Urothelium cell line (cell line): ENCODE data around the gene SHF.
A peak's percentile ranks its signal among the peaks of the same experiment; 100 is the strongest.

Experiments used
- DNase-seq: peaks from one replicate; pipeline ENCODE4 v3.0.0; 2011; ENCODE audit warnings: low spot score, mixed read lengths
- FAIRE-seq: peaks from 2 replicates; lab custom pipeline; 2011; peaks lifted over from hg19 to GRCh38; lab: Jason Lieb, UNC

SHF gene

DNA sequence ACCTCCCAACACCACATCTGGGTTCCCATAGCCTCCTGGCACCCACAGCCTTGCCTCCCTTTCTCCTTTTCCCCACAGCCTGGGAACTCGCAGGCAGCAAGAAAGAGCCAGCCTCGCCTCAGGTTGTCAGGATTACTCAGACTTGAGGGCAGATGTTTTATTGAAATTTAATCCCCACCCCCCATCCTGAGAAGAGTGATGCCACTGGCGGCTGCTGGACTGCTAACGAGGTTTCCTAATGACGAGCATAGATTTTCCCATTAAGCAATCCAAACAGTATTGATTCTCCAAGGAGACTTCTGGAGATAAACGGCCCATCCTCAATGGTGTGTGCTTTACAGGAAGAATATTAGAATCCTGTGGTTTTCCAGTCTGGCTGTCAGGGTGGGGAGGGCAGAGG lies 13.7 kb downstream of the SHF start:
- DNase-seq (no peak), FAIRE-seq (no peak)

DNA sequence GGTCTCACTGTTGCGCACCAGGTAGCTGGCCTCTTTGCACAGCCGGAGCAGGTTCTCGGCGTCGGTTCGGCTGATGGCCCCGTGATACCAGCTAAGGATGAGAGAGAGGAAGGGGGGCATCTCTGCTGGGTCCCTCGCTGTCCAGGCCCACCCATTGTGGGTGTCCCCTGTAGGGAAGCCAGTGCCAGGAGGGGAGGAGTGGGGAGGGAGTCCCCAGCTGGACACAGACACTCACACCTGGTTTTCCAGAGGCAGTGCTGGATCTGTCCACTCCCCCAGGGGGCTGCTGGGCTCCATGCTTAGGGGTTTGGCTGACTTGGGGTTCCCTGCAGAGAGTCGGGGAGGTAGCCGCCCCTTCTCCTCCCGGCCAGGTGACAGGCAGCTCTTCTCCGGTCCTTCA lies 15.9 kb downstream of the SHF start:
- no peak for FAIRE-seq
- no peak for DNase-seq

DNA sequence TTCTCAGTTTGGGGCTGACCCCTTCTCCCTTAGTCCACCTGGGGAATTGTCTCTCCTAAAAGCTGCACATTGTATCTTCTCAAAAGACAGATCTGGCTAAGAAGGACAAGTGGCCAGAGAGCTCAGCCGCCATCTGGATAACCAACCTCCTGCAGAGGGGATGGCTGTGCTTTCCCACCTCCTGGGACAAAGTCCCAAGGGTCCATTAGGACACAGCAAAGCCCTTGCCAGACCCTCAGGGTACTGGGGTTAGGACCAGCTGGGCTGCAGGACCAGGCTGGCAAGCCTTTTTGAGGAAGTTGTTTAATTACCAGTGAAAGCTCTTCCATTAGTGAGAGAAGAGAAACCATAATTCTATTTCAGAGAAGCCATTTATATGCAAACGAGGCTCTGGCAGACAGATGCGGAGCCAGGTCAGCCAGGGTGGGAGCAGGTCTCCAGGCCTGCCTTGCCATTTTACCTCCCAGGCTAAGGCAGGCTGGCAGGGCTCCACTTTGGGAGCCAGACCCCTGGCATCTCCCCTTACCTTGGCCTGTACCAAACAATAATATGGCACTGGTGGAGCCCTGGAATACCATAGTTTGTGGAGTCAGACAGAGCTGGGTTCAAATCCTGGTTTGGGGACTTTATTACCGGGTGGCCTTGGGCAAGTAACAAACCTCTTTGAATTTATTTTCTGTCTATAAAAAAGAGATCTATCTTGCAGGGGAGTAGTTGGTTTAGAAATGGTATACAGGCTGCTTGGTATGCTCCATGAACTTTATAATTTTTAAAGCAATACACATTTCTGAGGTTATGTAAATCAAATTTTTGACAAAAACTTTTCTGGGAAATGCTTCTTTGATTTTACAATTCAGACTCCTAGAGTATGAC lies 17.9 kb downstream of the SHF start:
- FAIRE-seq, result no peak
- DNase-seq, result no peak

DNA sequence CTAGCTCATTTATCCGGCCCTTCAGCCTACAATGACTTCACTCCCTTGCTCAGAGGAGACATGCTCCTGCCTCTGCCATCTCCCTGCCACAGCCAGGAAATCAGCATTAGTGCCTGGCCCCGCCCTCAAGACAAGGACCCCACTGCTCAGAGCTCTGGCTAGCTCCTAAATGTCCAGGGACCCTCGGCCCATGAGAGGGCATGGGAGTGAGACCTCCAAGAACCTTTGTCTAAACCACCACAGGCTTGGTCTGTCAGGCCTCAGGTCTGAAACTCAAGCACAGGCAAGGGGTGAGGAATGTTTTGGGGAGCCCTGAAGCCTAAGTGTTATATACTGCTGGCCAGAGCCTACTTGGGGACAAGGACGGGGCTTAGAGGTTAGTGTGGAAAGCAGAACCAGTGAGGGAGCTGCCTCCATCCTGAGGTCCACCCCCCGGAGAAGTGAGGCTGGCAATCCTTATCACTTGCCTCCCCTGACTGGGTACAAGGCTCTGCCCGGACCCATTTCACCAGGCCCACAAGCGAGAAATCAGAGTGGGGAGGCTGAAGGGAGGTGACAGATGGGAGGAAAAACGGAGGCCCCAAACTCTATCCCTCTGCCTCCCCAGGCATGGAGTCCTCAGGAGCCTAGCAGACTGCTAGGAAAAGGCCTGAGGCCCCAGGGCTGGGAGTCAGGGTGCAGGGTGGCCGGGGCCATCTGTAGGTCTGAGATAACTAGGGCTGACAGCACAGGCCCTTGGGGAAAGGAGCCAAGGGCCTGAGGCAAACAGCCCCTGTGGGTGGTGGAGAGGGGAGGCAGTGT lies 18.8 kb downstream of the SHF start:
- DNase-seq (no peak), FAIRE-seq (no peak)

DNA sequence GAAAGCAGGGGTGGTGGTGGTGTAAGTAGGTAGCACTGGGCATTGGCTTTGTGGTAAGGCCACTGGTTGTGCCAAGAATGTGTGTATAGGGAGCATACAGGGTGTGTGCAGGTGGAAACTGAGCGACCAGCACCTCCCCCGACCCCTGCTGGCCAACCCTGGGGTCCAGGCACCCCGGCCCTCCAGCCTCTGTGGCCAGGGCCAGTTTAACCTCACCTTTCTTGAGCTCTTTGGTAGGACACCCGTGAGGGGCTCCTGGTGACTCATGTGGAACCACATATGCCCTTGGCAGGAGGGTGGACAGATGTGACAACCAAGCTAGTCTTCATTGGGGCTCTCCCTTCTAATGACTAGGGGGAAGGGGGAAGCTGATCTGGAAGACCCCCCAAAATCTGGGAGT lies 19.5 kb downstream of the SHF start:
- no peak for FAIRE-seq

DNA sequence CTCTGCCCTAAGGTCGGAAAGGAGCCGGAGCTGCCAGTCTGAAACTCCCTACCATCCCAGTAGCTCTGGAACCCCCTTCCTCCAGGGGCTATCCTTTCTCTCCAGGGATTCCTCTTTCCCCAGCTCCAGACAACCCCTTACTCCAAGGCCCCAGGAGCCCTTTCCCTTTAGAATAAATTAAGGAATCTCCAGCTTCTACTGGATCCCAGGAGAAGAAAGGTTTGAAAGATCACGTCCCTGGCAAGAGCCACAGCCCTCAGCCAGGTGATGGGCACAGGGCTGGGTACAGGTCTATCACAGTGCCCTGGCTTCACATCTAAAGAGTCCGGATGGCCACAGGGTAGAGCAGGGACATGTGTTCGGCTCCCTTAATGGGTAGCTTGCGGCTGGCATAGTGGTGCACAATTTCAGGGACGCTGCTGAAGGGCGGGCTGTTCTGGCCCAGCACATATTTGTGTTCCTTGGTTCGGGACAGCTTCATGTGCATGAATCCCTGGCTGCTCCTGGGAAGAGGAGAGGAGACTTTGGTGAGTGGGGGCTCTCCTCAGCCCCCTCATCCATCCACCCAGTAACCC lies 20.0 kb downstream of the SHF start:
- DNase-seq, result no peak
- no peak for FAIRE-seq

More for the DNA sequence above, 19.5 kb downstream of the SHF start:
- DNase-seq, result no peak

DNA sequence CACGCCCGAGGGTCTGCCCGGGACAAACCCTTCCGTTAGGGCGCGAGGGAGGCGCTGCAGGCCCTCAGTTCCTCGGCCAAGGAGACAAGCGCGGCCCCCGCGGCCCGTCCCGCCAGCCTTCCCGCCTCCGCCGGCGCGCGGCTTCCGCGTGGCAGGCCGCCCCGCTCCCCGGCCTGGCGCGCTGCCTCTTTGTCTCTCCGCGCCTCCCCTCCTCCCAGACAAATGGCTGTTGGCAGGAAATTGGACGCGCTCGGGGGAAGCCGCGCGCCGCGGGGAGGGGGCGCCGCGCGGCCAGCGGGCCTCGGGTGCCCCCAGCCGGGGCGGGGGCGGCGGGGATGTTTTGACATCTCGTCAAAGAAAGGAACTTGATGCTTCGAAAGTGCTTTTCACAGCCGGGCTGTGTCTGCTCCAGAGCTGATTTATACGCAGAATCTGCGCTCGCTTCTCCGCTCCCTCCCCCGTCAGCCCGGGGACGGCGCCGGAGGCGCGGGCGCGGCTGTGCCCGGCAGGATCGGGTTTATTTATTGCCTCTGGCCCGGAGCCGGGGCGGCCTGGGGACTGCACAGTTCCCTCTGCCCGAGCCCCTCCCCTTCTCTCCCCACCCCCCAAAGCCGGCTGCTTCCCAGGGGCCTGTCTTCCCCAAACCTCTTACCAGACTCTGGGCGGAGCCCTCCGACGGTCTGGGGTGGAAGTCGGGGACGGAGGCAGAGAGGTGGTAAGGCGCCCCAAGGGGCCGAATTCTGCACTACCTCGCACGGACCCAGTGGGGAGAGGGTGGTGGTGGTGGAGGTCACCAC lies 20.7 kb downstream of the SHF start:
- FAIRE-seq (no peak), DNase-seq (peak; percentile 87)

DNA sequence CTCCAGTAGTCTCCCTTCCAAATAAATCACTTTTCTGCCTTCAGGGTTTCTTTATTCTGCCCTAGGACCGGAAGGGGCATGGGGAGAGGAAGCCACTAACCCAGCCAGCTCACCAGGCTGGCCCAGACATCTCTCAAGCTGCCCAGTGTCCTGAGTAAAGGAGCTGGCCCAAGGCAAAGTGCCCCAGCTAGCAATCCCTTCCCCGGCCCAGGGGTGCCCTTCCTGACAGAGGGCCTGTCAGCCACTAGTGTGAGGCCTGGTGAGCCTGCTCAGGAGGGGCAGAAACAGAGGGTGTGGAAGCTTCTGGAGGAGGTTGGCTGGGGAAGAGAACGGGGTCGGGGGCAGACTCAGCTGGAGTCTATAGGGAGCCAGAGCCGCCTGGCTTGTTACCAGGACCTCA lies 22.2 kb downstream of the SHF start:
- DNase-seq (no peak), FAIRE-seq (no peak)

DNA sequence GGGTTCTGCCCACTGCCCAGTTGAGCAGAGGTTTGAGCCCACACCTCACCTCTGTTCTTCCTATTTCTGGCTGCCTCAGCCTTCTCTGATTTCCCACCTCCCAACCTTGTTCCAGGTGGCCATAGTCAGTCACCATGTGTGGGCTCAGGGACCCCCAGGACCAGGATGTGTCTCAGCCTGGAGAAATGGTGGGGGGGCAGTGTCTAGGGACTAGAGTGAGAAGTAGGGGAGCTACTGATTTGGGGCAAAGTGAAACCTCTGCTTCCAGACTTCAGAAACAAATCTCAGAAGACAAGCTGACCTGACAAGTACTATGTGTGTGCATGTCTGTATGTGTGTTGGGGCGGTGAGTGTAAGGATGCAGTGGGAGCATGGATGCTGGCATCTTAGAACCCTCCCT lies 22.9 kb downstream of the SHF start:
- DNase-seq (no peak), FAIRE-seq (no peak)

DNA sequence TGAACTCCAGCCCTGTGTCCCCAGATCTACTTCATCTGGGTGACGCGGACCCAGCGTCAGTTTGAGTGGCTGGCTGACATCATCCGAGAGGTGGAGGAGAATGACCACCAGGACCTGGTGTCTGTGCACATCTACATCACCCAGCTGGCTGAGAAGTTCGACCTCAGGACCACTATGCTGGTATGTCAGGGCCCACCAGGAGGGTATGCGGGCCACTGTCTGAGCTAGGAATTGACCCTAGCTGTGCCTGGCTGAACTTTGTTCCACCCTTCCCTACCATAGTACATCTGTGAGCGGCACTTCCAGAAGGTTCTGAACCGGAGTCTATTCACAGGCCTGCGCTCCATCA lies 24.3 kb downstream of the SHF start:
- FAIRE-seq, result no peak
- DNase-seq, result no peak

DNA sequence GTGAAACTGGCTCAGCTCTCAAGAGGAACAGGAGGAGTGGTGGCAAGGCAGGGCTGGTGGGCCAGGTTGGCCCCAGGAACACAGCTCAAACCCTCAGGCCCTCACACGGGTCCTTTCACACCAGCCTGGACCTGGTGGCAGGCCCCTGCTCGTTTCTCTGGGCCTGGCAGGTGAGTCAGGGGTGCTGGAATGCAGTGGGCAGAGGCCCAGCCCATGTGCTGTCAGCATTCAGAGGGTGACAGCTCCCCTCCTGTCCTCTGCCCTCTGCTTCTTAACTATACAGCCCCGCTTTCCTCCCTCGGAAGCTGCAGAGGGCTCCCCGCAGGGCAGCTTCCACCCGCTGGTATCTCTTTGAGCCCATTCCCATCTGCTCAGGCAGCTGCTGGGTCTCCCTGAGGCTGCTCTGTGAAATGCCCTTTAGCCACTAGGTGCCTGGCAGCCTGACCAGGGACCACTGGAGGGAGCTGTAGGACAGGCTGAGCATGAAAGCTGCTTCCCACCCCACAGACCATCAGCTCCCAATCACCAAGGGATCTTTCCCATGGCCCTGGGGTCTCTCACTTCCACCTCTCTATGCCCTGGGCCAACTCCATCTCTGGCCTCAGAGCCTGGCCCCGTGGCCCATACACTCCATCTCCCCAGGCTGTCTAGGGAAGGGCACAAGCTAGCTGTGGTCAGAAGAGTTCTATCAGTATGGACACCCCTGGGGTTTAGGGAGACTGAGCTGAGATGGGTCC lies 24.8 kb downstream of the SHF start:
- DNase-seq (peak; percentile 89), FAIRE-seq (no peak)

DNA sequence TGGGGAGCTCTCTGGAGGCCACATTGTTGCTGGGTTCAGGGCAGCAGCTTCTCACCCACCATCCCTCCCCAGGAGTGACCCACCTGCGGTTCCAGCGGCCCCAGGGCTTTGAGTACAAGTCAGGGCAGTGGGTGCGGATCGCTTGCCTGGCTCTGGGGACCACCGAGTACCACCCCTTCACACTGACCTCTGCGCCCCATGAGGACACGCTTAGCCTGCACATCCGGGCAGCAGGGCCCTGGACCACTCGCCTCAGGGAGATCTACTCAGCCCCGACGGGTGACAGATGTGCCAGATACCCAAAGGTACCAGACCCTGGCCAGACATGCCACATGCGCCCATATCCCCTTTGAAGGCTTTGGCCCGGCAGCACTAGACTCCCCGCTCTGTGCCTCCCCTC lies 26.1 kb downstream of the SHF start:
- FAIRE-seq (no peak), DNase-seq (no peak)

DNA sequence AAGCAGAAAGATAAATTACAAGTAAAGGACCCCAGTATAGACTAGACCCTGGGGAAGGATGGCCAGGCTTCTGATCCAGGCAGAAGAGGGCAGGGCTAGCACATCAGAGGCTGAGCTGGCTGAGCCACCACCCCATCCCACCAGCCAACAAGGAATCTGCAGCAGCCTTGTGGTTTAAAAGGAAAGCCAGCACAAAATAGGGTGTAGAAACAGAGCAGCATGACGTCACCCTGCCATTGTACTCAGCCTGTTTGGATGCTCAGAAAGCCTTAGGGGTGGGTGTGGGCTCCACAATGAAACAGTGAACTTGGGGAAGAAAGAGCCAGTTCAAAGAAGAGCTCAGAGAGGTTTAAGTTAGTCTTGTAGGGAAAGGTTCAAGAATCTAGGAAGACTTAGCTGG lies 29.8 kb downstream of the SHF start:
- FAIRE-seq (no peak), DNase-seq (peak; percentile 66)

DNA sequence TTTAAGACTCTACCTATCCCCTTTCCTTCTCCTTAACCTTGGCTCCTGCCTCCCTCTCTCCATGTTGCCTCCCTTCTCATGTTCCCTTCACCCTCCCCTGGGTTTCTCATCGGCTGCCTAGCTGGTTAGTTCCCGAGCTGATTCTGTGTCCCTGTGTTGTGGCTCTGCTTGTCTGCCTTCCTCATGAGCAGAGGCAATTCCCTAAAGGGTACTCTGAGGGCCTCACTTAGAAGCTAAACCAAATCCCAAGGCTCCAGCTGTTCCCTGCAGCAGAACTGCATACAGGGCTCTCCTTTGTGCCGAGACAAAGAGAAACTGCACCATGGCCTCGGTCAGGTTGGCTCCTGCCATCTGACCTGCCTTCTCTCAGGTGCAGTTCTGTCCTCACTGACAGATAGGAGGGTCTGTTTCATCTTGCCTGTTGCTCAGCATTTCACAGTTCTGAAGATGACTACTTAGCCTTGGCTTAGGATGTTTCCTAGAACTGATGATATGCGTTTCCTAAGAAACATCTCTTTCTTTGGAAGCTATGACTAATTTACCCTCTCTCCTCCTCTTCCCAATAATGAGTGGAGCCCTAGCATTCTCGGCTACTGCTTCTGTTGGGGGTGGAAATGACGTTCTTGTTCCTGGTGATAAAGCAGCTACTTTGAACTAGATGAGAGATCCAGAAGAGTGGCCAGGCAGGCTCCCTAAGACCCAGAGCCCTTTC lies 30.9 kb downstream of the SHF start:
- FAIRE-seq (no peak), DNase-seq (no peak)

DNA sequence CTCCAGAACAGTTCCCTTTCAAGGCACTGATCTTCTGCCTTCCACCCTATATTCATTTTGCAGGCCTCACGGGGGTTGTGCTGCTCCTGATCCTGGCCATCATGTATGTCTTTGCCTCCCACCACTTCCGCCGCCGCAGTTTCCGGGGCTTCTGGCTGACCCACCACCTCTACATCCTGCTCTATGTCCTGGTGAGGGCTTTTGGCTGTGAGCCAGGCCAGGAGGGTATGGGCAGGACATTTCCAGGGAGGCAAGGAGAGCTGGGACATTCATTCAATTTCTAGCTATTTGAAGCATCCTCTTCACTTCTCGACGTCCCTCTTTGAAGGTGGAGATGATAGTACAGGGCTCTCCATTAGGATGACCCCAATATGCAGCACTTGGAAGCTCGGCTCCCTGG lies 32.0 kb downstream of the SHF start:
- DNase-seq, result no peak
- no peak for FAIRE-seq

DNA sequence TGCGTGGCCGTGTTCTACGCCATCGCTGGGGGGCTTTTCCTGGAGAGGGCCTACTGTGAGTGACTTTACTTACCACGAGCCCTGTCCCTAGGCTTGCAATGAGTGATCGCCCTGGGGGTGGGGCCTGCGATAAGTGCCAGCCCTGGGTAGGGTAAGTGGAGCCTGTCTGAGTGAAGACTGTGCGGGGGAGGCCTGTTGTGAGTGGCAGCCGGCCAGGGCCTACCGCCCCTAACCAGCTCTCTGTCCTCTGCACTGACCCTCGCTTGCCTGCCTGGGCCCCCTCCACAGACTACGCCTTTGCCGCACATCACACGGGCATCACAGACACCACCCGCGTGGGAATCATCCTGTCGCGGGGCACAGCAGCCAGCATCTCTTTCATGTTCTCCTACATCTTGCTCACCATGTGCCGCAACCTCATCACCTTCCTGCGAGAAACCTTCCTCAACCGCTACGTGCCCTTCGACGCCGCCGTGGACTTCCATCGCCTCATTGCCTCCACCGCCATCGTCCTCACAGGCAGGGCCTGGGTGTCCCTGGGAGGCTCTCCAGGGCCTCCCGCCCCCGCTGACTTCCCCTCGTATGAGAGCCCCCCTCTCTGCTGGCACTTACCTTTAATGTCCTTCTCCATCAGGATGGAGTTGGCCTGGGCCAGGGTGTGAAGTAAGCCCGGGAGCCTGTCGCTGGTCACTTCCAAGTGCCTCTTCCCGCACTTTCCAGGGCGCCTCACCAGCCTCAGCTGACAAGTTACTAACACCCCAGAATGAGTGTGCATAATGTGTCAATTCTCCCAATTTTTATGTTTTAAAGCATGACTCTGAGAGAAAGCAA lies 35.6 kb downstream of the SHF start:
- FAIRE-seq (no peak), DNase-seq (no peak)

DNA sequence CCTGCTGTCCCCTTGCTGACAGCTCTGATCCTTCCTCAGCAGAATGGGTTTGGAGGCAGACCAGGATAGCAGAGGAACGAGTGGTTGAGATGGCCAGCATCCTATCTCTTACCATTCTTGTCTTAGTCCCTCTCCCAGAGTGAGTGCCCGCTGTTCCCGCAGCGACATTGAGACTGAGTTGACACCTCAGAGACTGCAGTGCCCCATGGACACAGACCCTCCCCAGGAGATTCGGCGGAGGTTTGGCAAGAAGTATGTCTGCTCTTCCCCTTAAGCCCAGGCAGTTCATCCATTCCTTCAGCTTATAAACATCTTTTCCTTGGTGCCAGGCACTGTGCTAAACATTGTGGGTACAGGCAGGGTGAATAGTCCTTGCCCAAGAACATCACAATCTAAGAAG lies 36.8 kb downstream of the SHF start:
- FAIRE-seq (no peak), DNase-seq (no peak)

DNA sequence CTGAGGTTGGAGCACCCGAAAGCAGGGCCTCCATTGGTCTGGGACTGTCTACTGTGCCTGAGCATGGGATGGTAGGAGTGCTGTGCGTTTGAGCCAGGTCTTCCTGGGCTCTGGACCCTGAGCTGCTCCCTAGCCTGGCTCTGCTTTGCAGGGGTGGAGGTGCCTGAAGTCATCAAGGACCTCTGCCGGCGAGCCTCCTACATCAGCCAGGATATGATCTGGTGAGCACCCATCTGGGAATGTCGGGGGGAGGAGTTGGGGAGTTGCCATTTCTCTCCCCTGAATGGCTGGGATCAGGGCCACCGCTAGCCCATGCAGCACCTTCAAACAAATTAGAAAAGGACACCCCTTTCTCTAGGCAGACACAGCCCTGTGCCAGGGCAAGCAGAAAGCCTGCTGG lies 37.3 kb downstream of the SHF start:
- DNase-seq, result no peak

DNA sequence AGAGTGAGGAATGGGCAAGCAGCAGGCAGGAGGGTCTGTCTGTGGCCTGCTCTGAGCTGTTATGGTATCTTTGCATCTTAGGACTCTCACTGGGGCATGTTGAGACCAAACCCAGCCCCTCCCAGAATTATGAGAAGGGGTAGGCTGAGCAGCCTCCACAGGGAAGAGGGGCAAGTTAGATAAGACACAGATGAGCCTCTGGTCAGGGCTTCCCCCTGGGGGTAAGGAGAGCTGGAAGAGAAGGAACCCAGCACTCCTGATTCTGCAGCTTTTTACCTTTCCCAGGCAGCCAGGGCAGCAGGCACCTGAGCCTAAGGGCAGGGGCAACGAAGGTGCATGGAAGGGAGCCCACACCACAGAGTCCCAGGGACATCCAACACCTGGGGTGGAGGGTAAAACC lies 38.7 kb downstream of the SHF start:
- FAIRE-seq (no peak), DNase-seq (no peak)

More for the DNA sequence above, 37.3 kb downstream of the SHF start:
- FAIRE-seq, result no peak
